ENCODE data around the gene TRAFD1.

Gene TRAFD1

GRCh38 chr12:112190231-112191025, 65.1 kb downstream of the TRAFD1 start:
- Histone ChIP-seq H3K36me3 (peaks cover 67% of the 10 kb centered on the region), H3K27me3 (no peaks in the 10 kb centered on the region), H3K27ac (peak overlapping the region; percentile 56), H3K4me3 (ENCODE audit: low read depth in 1 of 2, low read length in 1 of 2) (no peak overlapping the region), H3K9me3 (no peaks in the 10 kb centered on the region), H3K4me1 (ENCODE audit: control insufficient read depth in 1 of 2, insufficient read depth in 1 of 2, low read depth in 1 of 2, low read length in 1 of 2) (peaks cover 10 to 11% of the 10 kb centered on the region in 2 experiments)
- TF ChIP-seq CTCF (IDR thresholded peaks at IDR 0.05), result no peak

- Histone ChIP-seq H3K27ac (no peak overlapping the region), H3K36me3 (peaks cover 72% of the 10 kb centered on the region), H3K27me3 (no peaks in the 10 kb centered on the region), H3K4me3 (ENCODE audit: low read depth in 1 of 2, low read length in 1 of 2) (no peak overlapping the region), H3K9me3 (no peaks in the 10 kb centered on the region), H3K4me1 (ENCODE audit: control insufficient read depth in 1 of 2, insufficient read depth in 1 of 2, low read depth in 1 of 2, low read length in 1 of 2) (peaks cover 10 to 11% of the 10 kb centered on the region in 2 experiments)
- TF ChIP-seq CTCF (IDR thresholded peaks at IDR 0.05), result no peak
Observed at GRCh38 chr12:112191201-112191600, 65.8 kb downstream of the TRAFD1 start.

GRCh38 chr12:112191840-112192321, 66.5 kb downstream of the TRAFD1 start:
- no peak overlapping the region for H3K4me3 ChIP-seq (ENCODE audit: low read depth in 1 of 2, low read length in 1 of 2)
- H3K9me3 ChIP-seq, result no peaks in the 10 kb centered on the region
- H3K27ac ChIP-seq, result no peak overlapping the region
- peaks cover 10 to 11% of the 10 kb centered on the region in 2 experiments for H3K4me1 ChIP-seq (ENCODE audit: control insufficient read depth in 1 of 2, insufficient read depth in 1 of 2, low read depth in 1 of 2, low read length in 1 of 2)
- H3K27me3 ChIP-seq, result no peaks in the 10 kb centered on the region
- no peak for TF ChIP-seq CTCF (IDR thresholded peaks at IDR 0.05)
- H3K36me3 ChIP-seq, result peaks cover 71% of the 10 kb centered on the region

GRCh38 chr12:112192475-112192874, 67.1 kb downstream of the TRAFD1 start:
- H3K4me1 ChIP-seq (ENCODE audit: control insufficient read depth in 1 of 2, insufficient read depth in 1 of 2, low read depth in 1 of 2, low read length in 1 of 2), result peaks cover 10 to 11% of the 10 kb centered on the region in 2 experiments
- H3K27me3 ChIP-seq, result no peaks in the 10 kb centered on the region
- H3K27ac ChIP-seq, result no peak overlapping the region
- TF ChIP-seq CTCF (IDR thresholded peaks at IDR 0.05), result no peak
- no peaks in the 10 kb centered on the region for H3K9me3 ChIP-seq
- peaks cover 72% of the 10 kb centered on the region for H3K36me3 ChIP-seq
- H3K4me3 ChIP-seq (ENCODE audit: low read depth in 1 of 2, low read length in 1 of 2), result no peak overlapping the region

- H3K4me3 ChIP-seq (ENCODE audit: low read depth in 1 of 2, low read length in 1 of 2), result no peak overlapping the region
- H3K4me1 ChIP-seq (ENCODE audit: control insufficient read depth in 1 of 2, insufficient read depth in 1 of 2, low read depth in 1 of 2, low read length in 1 of 2), result peaks cover 10 to 11% of the 10 kb centered on the region in 2 experiments
- no peaks in the 10 kb centered on the region for H3K9me3 ChIP-seq
- H3K27ac ChIP-seq, result no peak overlapping the region
- TF ChIP-seq CTCF (IDR thresholded peaks at IDR 0.05), result no peak
- no peaks in the 10 kb centered on the region for H3K27me3 ChIP-seq
- peaks cover 84% of the 10 kb centered on the region for H3K36me3 ChIP-seq
Observed at GRCh38 chr12:112194601-112195247, 69.4 kb downstream of the TRAFD1 start.

Data from neutrophil (primary cell).